ENCODE data around the gene FCAMR. TPM values are rescaled to one million over a fixed set of nuclear protein-coding genes. Genes with fewer than 3 reads are reported as not detected.

Gene FCAMR, protein sequence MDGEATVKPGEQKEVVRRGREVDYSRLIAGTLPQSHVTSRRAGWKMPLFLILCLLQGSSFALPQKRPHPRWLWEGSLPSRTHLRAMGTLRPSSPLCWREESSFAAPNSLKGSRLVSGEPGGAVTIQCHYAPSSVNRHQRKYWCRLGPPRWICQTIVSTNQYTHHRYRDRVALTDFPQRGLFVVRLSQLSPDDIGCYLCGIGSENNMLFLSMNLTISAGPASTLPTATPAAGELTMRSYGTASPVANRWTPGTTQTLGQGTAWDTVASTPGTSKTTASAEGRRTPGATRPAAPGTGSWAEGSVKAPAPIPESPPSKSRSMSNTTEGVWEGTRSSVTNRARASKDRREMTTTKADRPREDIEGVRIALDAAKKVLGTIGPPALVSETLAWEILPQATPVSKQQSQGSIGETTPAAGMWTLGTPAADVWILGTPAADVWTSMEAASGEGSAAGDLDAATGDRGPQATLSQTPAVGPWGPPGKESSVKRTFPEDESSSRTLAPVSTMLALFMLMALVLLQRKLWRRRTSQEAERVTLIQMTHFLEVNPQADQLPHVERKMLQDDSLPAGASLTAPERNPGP
- total RNA-seq: not detected in 2 replicates

DNA sequence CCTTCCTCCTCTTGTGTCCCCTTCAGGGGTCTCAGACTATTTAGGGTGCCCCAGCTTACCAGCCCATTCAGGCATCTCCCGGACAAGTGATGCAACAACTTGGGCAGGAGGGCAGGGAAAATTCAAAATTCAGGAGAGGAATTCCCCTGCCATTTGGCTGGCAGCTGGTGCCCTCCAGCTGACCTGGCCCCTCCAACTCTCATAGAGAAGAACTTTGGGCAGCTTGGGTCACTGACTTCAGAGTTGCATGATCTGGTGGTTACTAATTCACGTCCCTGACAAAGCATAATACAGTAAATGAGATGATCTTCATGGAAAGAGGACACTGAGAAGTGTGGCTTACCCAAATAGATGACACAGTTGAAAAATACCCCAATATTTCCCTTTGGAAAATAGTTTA, at the start of gene FCAMR:
Gene FCAMR, minus strand, starts transcription at position 15 of the 400 bp plus-strand sequence. CDS start 335 bp downstream, outside the sequence.

DNA sequence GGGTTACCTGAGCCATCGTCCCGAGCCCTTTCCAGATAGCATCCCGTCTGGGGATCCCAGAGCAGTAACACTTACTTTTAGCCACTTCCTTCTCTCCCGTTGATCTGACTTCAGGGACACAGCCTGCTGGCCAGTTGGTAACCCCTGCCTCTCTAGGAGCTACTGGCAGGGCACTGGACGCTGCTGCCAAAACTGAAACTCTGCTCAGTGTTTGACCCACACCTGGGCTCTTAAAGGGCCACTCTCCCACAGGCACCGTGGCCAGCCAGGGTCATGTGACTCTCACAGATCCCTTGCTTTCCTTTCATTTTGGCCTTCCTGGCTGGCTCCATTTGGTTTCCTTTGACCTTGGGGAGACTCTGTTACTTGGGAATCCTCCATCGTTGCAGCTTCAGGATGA, 24.0 kb downstream of the FCAMR start, which contains the start of gene PIGR:
Gene PIGR, minus strand, starts transcription at position 206 of the 400 bp plus-strand sequence. CDS start 5,935 bp downstream, outside the sequence.

DNA sequence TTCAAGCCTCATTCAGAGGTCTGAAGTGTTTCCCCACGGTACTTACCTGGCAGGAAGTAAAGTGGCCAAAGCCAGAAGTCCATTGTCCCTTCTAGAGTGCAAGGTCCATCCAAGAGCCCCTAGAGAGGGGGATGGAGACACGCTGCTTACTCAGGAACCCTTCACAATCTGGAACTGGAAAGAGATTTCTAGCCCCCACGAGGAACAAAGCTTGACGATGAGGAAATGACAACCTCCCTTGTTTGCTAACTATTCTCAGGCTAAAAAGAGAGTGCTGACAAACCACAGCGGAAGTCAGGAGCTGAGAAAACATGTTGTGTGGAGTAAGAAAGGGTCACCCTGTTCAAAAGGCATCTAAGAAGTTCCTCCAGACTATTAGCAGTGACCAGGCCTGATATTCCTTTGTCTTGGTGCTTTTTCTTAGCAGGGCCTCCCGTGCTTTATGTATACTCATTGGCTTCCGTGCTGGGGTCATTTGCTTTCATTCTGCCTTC, 48.4 kb downstream of the FCAMR start, which contains the start of gene FCMR:
Gene FCMR, minus strand, starts transcription at position 170 of the 494 bp plus-strand sequence. Its CDS starts 87 bp downstream, at position 83.

Other genes starting within 250 kb of the FCAMR start
- not detected in 2 replicates for gene IL19, start 199.7 kb downstream of the FCAMR start, total RNA-seq
- gene IL10, start 198.0 kb downstream of the FCAMR start, total RNA-seq: not detected in 2 replicates
- gene IL20, start 104.8 kb downstream of the FCAMR start, total RNA-seq: not detected in 2 replicates
- 0.34 and 0.45 TPM in 2 replicates for gene IL24, start 73.0 kb downstream of the FCAMR start, total RNA-seq
- gene FCMR, start 48.5 kb downstream of the FCAMR start, total RNA-seq: 1.0 and 1.2 TPM in 2 replicates
- gene PIGR, start 24.0 kb downstream of the FCAMR start, total RNA-seq: not detected in 2 replicates
- under 0.01 and 0.15 TPM in 2 replicates for gene C1orf116, start 62.3 kb upstream of the FCAMR start, total RNA-seq
- 2.5 and 2.9 TPM in 2 replicates for gene YOD1, start 80.7 kb upstream of the FCAMR start, total RNA-seq
- gene PFKFB2, start 82.8 kb upstream of the FCAMR start, total RNA-seq: 1.3 TPM in 2 replicates
- not detected in 2 replicates for gene C4BPB, start 118.4 kb upstream of the FCAMR start, total RNA-seq
- gene C4BPA, start 133.8 kb upstream of the FCAMR start, total RNA-seq: not detected in 2 replicates